Measurements from ENCODE around the gene ZNF610. TPM values are rescaled to one million over a fixed set of nuclear protein-coding genes. Genes with fewer than 3 reads are reported as not detected.

The ZNF610 gene
- total and polyA plus RNA-seq, 2 donors, result 3.4 to 5.3 TPM

GRCh38 chr19:52369559-52370340 is 33.7 kb downstream of the ZNF610 start, which contains the start of gene ZNF880:
Gene ZNF880 (plus strand): TSS chr19:52369923. CDS start chr19:52369966, 43 bp downstream.
- 4% methylated on average over 52 of the region's 52 CpGs for WGBS
- H3K36me3 ChIP-seq (ENCODE audit: control insufficient read depth in 2 of 2, insufficient read depth in 2 of 2, low read length in 1 of 2), result peaks cover 12 to 14% of the 10 kb centered on the region in 2 donors
- peak; percentile 55 to 95 (median 82) for DNase-seq (ENCODE audit: low read depth in 6 of 9, low spot score in 9 of 9)

GRCh38 chr19:52370341-52370710 is 34.3 kb downstream of the ZNF610 start:
- peaks cover 11 to 30% of the 10 kb centered on the region in 2 donors for H3K9me3 ChIP-seq (ENCODE audit: control insufficient read depth in 2 of 2, insufficient read depth in 1 of 2, low read length in 1 of 2)
- peak overlapping the region; percentile 92 to 98 for H3K27ac ChIP-seq (ENCODE audit: low read depth in 1 of 2, low read length in 1 of 2)
- H3K4me3 ChIP-seq (ENCODE audit: low read length in 2 of 2), result peak overlapping the region; percentile 79 to 93
- H3K27me3 ChIP-seq (ENCODE audit: control insufficient read depth in 2 of 2, insufficient read depth in 1 of 2, low read length in 1 of 2), result no peaks in the 10 kb centered on the region
- no peaks in the 10 kb centered on the region for H3K4me1 ChIP-seq (ENCODE audit: control insufficient read depth in 2 of 2, insufficient read depth in 2 of 2, low read length in 2 of 2)
- peaks cover 14 to 19% of the 10 kb centered on the region in 2 donors for H3K36me3 ChIP-seq (ENCODE audit: control insufficient read depth in 2 of 2, insufficient read depth in 2 of 2, low read length in 1 of 2)
- peak in 2 of 9 donors; percentile 0 to 2 for DNase-seq (ENCODE audit: low read depth in 6 of 9, low spot score in 9 of 9)
- 52% methylated on average over 7 of the region's 7 CpGs for WGBS

More at GRCh38 chr19:52369559-52370340, 33.7 kb downstream of the ZNF610 start, which contains the start of gene ZNF880:
- peak within 1 kb of the TSS; percentile 92 to 98 for H3K27ac ChIP-seq (ENCODE audit: low read depth in 1 of 2, low read length in 1 of 2)
- no peaks in the 10 kb centered on the region for H3K27me3 ChIP-seq (ENCODE audit: control insufficient read depth in 2 of 2, insufficient read depth in 1 of 2, low read length in 1 of 2)
- peak within 1 kb of the TSS; percentile 79 to 93 for H3K4me3 ChIP-seq (ENCODE audit: low read length in 2 of 2)
- H3K9me3 ChIP-seq (ENCODE audit: control insufficient read depth in 2 of 2, insufficient read depth in 1 of 2, low read length in 1 of 2), result peaks cover 10 to 34% of the 10 kb centered on the region in 2 donors
- no peaks in the 10 kb centered on the region for H3K4me1 ChIP-seq (ENCODE audit: control insufficient read depth in 2 of 2, insufficient read depth in 2 of 2, low read length in 2 of 2)

GRCh38 chr19:52391135-52391534 is 55.1 kb downstream of the ZNF610 start:
- H3K4me1 ChIP-seq (ENCODE audit: control insufficient read depth in 2 of 2, insufficient read depth in 2 of 2, low read length in 2 of 2), result no peaks in the 10 kb centered on the region
- H3K4me3 ChIP-seq (ENCODE audit: low read length in 2 of 2), result no peak overlapping the region
- peaks cover 6 to 36% of the 10 kb centered on the region in 2 donors for H3K9me3 ChIP-seq (ENCODE audit: control insufficient read depth in 2 of 2, insufficient read depth in 1 of 2, low read length in 1 of 2)
- 81% methylated on average over 1 of the region's 1 CpG for WGBS
- H3K27me3 ChIP-seq (ENCODE audit: control insufficient read depth in 2 of 2, insufficient read depth in 1 of 2, low read length in 1 of 2), result no peaks in the 10 kb centered on the region
- no peak for DNase-seq (ENCODE audit: low read depth in 6 of 9, low spot score in 9 of 9)
- peaks cover 0 to 5% of the 10 kb centered on the region in 2 donors for H3K36me3 ChIP-seq (ENCODE audit: control insufficient read depth in 2 of 2, insufficient read depth in 2 of 2, low read length in 1 of 2)
- H3K27ac ChIP-seq (ENCODE audit: low read depth in 1 of 2, low read length in 1 of 2), result no peak overlapping the region

GRCh38 chr19:52397310-52398080 is 61.5 kb downstream of the ZNF610 start, which contains the start of gene ZNF528:
Gene ZNF528 (plus strand): TSS chr19:52397849. CDS start chr19:52402014, 4,165 bp downstream.
- 2% methylated on average over 36 of the region's 36 CpGs for WGBS
- Histone ChIP-seq H3K9me3 (ENCODE audit: control insufficient read depth in 2 of 2, insufficient read depth in 1 of 2, low read length in 1 of 2) (peaks cover 3 to 34% of the 10 kb centered on the region in 2 donors), H3K27ac (ENCODE audit: low read depth in 1 of 2, low read length in 1 of 2) (peak within 1 kb of the TSS; percentile 2 to 88), H3K27me3 (ENCODE audit: control insufficient read depth in 2 of 2, insufficient read depth in 1 of 2, low read length in 1 of 2) (no peaks in the 10 kb centered on the region), H3K36me3 (ENCODE audit: control insufficient read depth in 2 of 2, insufficient read depth in 2 of 2, low read length in 1 of 2) (peaks cover 0 to 5% of the 10 kb centered on the region in 2 donors), H3K4me3 (ENCODE audit: low read length in 2 of 2) (peak within 1 kb of the TSS; percentile 53 to 65), H3K4me1 (ENCODE audit: control insufficient read depth in 2 of 2, insufficient read depth in 2 of 2, low read length in 2 of 2) (peaks cover 0 to 5% of the 10 kb centered on the region in 2 donors)
- peak; percentile 52 to 92 (median 78) for DNase-seq (ENCODE audit: low read depth in 6 of 9, low spot score in 9 of 9)

- peak in 1 of 9 donors; percentile 1 for DNase-seq (ENCODE audit: low read depth in 6 of 9, low spot score in 9 of 9)
- H3K4me1 ChIP-seq (ENCODE audit: control insufficient read depth in 2 of 2, insufficient read depth in 2 of 2, low read length in 2 of 2), result peaks cover 0 to 5% of the 10 kb centered on the region in 2 donors
- WGBS, result 8% methylated on average over 14 of the region's 14 CpGs
- H3K4me3 ChIP-seq (ENCODE audit: low read length in 2 of 2), result peak overlapping the region; percentile 53 to 65
- H3K9me3 ChIP-seq (ENCODE audit: control insufficient read depth in 2 of 2, insufficient read depth in 1 of 2, low read length in 1 of 2), result peaks cover 3 to 34% of the 10 kb centered on the region in 2 donors
- H3K36me3 ChIP-seq (ENCODE audit: control insufficient read depth in 2 of 2, insufficient read depth in 2 of 2, low read length in 1 of 2), result peaks cover 0 to 5% of the 10 kb centered on the region in 2 donors
- no peaks in the 10 kb centered on the region for H3K27me3 ChIP-seq (ENCODE audit: control insufficient read depth in 2 of 2, insufficient read depth in 1 of 2, low read length in 1 of 2)
- peak overlapping the region; percentile 2 to 88 for H3K27ac ChIP-seq (ENCODE audit: low read depth in 1 of 2, low read length in 1 of 2)
These were observed 62.0 kb downstream of the ZNF610 start for GRCh38 chr19:52398081-52398441.

GRCh38 chr19:52410276-52410675 is 74.2 kb downstream of the ZNF610 start:
- peaks cover 8 to 22% of the 10 kb centered on the region in 2 donors for H3K9me3 ChIP-seq (ENCODE audit: control insufficient read depth in 2 of 2, insufficient read depth in 1 of 2, low read length in 1 of 2)
- no peak overlapping the region for H3K27ac ChIP-seq (ENCODE audit: low read depth in 1 of 2, low read length in 1 of 2)
- H3K36me3 ChIP-seq (ENCODE audit: control insufficient read depth in 2 of 2, insufficient read depth in 2 of 2, low read length in 1 of 2), result peaks cover 3 to 29% of the 10 kb centered on the region in 2 donors
- no peaks in the 10 kb centered on the region for H3K4me1 ChIP-seq (ENCODE audit: control insufficient read depth in 2 of 2, insufficient read depth in 2 of 2, low read length in 2 of 2)
- H3K27me3 ChIP-seq (ENCODE audit: control insufficient read depth in 2 of 2, insufficient read depth in 1 of 2, low read length in 1 of 2), result no peaks in the 10 kb centered on the region
- 90% methylated on average over 6 of the region's 6 CpGs for WGBS
- DNase-seq (ENCODE audit: low read depth in 6 of 9, low spot score in 9 of 9), result no peak
- H3K4me3 ChIP-seq (ENCODE audit: low read length in 2 of 2), result no peak overlapping the region

GRCh38 chr19:52415711-52416110 is 79.7 kb downstream of the ZNF610 start:
- H3K4me3 ChIP-seq (ENCODE audit: low read length in 2 of 2), result no peak overlapping the region
- no peaks in the 10 kb centered on the region for H3K27me3 ChIP-seq (ENCODE audit: control insufficient read depth in 2 of 2, insufficient read depth in 1 of 2, low read length in 1 of 2)
- DNase-seq (ENCODE audit: low read depth in 6 of 9, low spot score in 9 of 9), result no peak
- WGBS, result 98% methylated on average over 5 of the region's 5 CpGs
- peaks cover 10 to 28% of the 10 kb centered on the region in 2 donors for H3K9me3 ChIP-seq (ENCODE audit: control insufficient read depth in 2 of 2, insufficient read depth in 1 of 2, low read length in 1 of 2)
- no peaks in the 10 kb centered on the region for H3K4me1 ChIP-seq (ENCODE audit: control insufficient read depth in 2 of 2, insufficient read depth in 2 of 2, low read length in 2 of 2)
- no peak overlapping the region for H3K27ac ChIP-seq (ENCODE audit: low read depth in 1 of 2, low read length in 1 of 2)
- H3K36me3 ChIP-seq (ENCODE audit: control insufficient read depth in 2 of 2, insufficient read depth in 2 of 2, low read length in 1 of 2), result peaks cover 0 to 12% of the 10 kb centered on the region in 2 donors
